NB4 (cell line): Measurements from ENCODE around the gene MYO1D.

ENCODE experiments used
- DNase-seq: peaks from one replicate; pipeline ENCODE4 v3.0.0; 2010; ENCODE audit warnings: low read depth
- H3K4me3 ChIP-seq: one replicate; pipeline ENCODE4 v1.5.1; 2011; ENCODE audit warnings: mild to moderate bottlenecking, low read depth, low read length, moderate library complexity
- MAX ChIP-seq: IDR thresholded peaks from 2 replicates; pipeline ENCODE4 v1.6.1; 2011; ENCODE audit warnings: low read depth, low read length
- MYC ChIP-seq: IDR thresholded peaks from 2 replicates; pipeline ENCODE4 v1.6.1; 2011; ENCODE audit warnings: low read depth, low read length
- POLR2A ChIP-seq: IDR thresholded peaks from 2 replicates; pipeline ENCODE4 v1.6.1; 2011; ENCODE audit warnings: mild to moderate bottlenecking; ENCODE audit not compliant: insufficient read length; ENCODE audit errors: extremely low read depth
- TF ChIP-seq, protein P1 (sequence below): IDR thresholded peaks from one replicate; pipeline ENCODE4 v1.5.1; 2012; ENCODE audit warnings: low read depth, low read length

MYO1D gene

GRCh38 chr17:32449963-32450362 lies 427.0 kb downstream of the MYO1D start:
- no peak for DNase-seq
- H3K4me3 ChIP-seq: no peak overlapping the region
- TF ChIP-seq POLR2A (no peak), MYC (no peak), MAX (no peak)
- TF ChIP-seq, protein P1, sequence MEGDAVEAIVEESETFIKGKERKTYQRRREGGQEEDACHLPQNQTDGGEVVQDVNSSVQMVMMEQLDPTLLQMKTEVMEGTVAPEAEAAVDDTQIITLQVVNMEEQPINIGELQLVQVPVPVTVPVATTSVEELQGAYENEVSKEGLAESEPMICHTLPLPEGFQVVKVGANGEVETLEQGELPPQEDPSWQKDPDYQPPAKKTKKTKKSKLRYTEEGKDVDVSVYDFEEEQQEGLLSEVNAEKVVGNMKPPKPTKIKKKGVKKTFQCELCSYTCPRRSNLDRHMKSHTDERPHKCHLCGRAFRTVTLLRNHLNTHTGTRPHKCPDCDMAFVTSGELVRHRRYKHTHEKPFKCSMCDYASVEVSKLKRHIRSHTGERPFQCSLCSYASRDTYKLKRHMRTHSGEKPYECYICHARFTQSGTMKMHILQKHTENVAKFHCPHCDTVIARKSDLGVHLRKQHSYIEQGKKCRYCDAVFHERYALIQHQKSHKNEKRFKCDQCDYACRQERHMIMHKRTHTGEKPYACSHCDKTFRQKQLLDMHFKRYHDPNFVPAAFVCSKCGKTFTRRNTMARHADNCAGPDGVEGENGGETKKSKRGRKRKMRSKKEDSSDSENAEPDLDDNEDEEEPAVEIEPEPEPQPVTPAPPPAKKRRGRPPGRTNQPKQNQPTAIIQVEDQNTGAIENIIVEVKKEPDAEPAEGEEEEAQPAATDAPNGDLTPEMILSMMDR: no peak

DNA sequence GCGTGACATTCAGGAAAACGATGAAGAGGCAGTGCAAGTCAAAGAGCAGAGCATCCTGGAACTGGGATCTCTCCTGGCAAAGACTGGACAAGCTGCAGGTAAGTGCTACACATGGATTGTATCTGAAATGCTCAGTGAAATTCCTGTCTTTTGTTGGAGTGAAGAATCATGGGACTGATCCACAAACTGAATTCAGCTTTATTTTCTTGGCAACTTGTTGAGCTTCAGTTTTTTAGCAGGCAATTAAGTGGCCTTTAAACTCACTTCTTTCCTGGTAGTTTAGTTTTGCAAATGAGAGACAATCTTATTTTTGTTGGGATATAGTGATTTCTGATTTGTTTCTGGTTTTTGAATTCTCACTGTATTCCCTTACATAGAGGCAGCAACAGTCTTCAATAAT lies 430.0 kb downstream of the MYO1D start:
- TF ChIP-seq POLR2A: no peak
- no peak for DNase-seq
- peak overlapping the region; percentile 30 for H3K4me3 ChIP-seq

GRCh38 chr17:32445971-32446370 lies 431.0 kb downstream of the MYO1D start:
- peak overlapping the region; percentile 96 for H3K4me3 ChIP-seq
- DNase-seq: peak; percentile 51
- TF ChIP-seq MYC (no peak), MAX (no peak), POLR2A (no peak)
- TF ChIP-seq, protein P1: no peak

- TF ChIP-seq MYC (no peak), POLR2A (no peak), MAX (no peak)
- TF ChIP-seq, protein P1: no peak
- peak; percentile 12 for DNase-seq
- H3K4me3 ChIP-seq: peak overlapping the region; percentile 96
These were observed 431.4 kb downstream of the MYO1D start for GRCh38 chr17:32445497-32445896.

DNA sequence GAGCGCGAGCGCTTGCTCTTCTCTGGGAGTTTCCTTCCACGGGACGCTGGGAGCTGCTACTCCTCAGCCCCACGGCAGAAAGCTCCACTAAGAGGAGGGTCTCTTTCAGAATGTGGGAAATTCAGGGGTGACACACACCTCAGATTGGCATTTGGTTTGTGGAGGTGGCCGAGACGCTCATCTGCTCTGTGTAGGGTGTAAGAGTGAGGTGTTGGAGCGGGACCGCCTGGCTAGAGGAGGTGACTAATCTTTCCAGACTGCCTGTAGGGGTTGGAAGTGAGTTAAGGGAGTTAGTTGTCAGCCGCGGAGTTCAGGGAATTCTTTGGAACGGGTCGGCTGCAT lies 431.9 kb downstream of the MYO1D start:
- DNase-seq: peak; percentile 58
- peak overlapping the region; percentile 96 for H3K4me3 ChIP-seq
- TF ChIP-seq MYC (no peak), MAX (no peak), POLR2A (no peak)
- TF ChIP-seq, protein P1: no peak

DNA sequence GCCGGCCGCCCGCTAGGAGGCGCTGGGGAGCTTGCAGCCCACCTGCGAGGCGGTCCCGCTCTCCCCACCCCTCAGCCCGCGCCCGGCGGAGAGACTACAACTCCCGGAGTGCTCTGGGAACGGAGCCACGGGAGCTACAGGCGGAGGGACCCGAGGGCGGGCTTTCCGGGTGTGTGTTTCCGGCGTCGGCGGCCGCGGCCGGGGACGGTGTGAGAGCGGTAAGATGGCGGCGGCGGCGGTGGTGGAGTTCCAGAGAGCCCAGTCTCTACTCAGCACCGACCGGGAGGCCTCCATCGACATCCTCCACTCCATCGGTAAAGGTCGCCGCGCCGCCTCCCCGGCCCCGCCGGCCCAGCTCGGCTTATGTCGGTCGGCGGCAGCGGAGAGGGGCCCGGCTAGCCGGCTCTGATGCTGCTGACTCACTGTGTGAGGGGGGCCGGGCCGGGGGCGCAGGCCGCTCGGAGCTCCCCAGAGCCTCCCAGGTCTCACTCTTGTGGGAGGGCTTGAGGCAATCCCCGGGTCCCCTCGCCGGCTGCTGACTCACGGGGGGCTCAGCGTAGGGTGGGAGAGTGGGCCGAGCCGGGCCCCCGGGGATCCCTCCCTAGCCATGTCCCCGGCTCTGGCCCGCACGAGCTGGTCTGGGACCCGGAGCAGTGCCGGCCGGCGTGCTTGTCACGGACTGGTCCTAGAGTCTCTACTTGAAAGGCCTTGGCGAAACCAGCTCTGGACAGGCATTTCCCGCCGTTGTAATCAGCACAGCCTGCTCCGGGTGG lies 432.4 kb downstream of the MYO1D start, which contains the start of gene PSMD11:
TSS of gene PSMD11 (plus strand) at position 210 of the 773 bp plus-strand sequence. CDS start at position 224, 14 bp downstream.
- TF ChIP-seq MYC (peak; percentile 60; the same call in 1 of the 2 replicates), MAX (peak; percentile 45; the same call in 1 of the 2 replicates), POLR2A (peak; percentile 68)
- TF ChIP-seq, protein P1: peak; percentile 81
- peak; percentile 99 for DNase-seq
- H3K4me3 ChIP-seq: peak within 1 kb of the TSS; percentile 96
